ENCODE results near the gene SAPCD1. TPM values are rescaled to one million over a fixed set of nuclear protein-coding genes. Genes with fewer than 3 reads are reported as not detected.

Gene SAPCD1
- total RNA-seq, 1 experiment from 2014 or later = 13.7 TPM

- H3K27me3 Mint-ChIP-seq (ENCODE audit: low read depth) = peaks cover 4% of the 10 kb centered on the region; the same call in 1 of the 2 replicates
- ChIA-PET POLR2A (no interaction called here), CTCF (interaction anchor here (0.5 to 1.3 kb wide), 6 partner anchors 12 to 385 kb away, joined by 3 to 9 read pairs (median 6); partner anchors contain the start of genes ABHD16A, DDAH2 and GPANK1)
- peaks cover 37% of the 10 kb centered on the region for H3K4me1 Mint-ChIP-seq
- ATAC-seq = peak; percentile 76
- DNase-seq (ENCODE audit: low spot score) = peak; percentile 71
- peak overlapping the region; percentile 20; the same call in 1 of the 2 replicates for H3K27ac Mint-ChIP-seq
- H3K4me3 Mint-ChIP-seq = no peak overlapping the region; the same call in 1 of the 2 replicates
- H3K9me3 Mint-ChIP-seq = no peaks in the 10 kb centered on the region
- TF ChIP-seq ZNF396 (CRISPR knock-in tag; IDR thresholded peaks at IDR 0.05; ENCODE audit: borderline replicate concordance) = no peak
- TF ChIP-seq, protein P1, sequence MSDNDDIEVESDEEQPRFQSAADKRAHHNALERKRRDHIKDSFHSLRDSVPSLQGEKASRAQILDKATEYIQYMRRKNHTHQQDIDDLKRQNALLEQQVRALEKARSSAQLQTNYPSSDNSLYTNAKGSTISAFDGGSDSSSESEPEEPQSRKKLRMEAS (CRISPR knock-in tag; IDR thresholded peaks at IDR 0.05) = 0 out of 2 replicates have a peak, but pooled peaks have one; percentile 36
- no peaks in the 10 kb centered on the region for H3K36me3 Mint-ChIP-seq
Observed at GRCh38 chr6:31717499-31718222, 44.8 kb upstream of the SAPCD1 start.

DNA sequence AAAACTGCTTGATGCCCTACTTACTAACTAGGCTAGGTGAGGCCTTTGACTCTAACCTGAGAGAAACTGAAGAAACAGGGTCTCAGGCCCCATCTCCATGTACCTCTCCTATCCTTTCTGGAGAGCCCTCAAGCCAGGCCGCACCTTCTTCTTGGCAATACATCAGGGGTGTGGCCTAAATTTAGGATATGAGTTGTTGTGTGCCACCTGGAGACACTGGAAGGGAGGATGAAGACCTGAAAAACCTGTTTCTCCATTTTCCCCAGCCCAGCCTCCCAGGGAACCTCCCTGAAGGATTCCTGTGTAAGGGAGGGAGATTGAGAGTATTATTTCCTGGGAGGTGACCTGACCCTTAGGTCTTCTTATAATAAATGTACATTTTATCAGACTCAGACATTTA is 44.2 kb upstream of the SAPCD1 start:
- DNase-seq (ENCODE audit: low spot score) (no peak), ATAC-seq (peak; percentile 11)
- Mint-ChIP-seq H3K27me3 (ENCODE audit: low read depth) (peaks cover 4% of the 10 kb centered on the region; the same call in 1 of the 2 replicates), H3K9me3 (no peaks in the 10 kb centered on the region), H3K36me3 (no peaks in the 10 kb centered on the region), H3K4me1 (peaks cover 33% of the 10 kb centered on the region), H3K4me3 (peak overlapping the region; percentile 13; the same call in 1 of the 2 replicates), H3K27ac (no peak overlapping the region)
- ChIA-PET CTCF (no interaction called here), POLR2A (no interaction called here)
- no peak for TF ChIP-seq CBFB (CRISPR knock-in tag; IDR thresholded peaks at IDR 0.05; ENCODE audit: low read depth)
- no peak for TF ChIP-seq GABPB1 (CRISPR knock-in tag; IDR thresholded peaks at IDR 0.05)
- no peak for TF ChIP-seq PRRX2 (CRISPR knock-in tag; IDR thresholded peaks at IDR 0.05)
- no peak for TF ChIP-seq E2F1 (CRISPR knock-in tag; IDR thresholded peaks at IDR 0.05)
- no peak for TF ChIP-seq NFE2L1 (CRISPR knock-in tag; IDR thresholded peaks at IDR 0.05)
- TF ChIP-seq TCF7 (CRISPR knock-in tag; IDR thresholded peaks at IDR 0.05; ENCODE audit: low read depth) = no peak
- TF ChIP-seq GRHL2 (CRISPR knock-in tag; IDR thresholded peaks at IDR 0.05; ENCODE audit: insufficient replicate concordance, severe bottlenecking) = no peak
- no peak for TF ChIP-seq KAT7 (CRISPR knock-in tag; IDR thresholded peaks at IDR 0.05; ENCODE audit: borderline replicate concordance)
- no peak for TF ChIP-seq NFYB (CRISPR knock-in tag; conservative IDR thresholded peaks at IDR 0.05; ENCODE audit: low read depth)
- no peak for TF ChIP-seq SP1 (CRISPR knock-in tag; conservative IDR thresholded peaks at IDR 0.05)
- TF ChIP-seq, protein P2, sequence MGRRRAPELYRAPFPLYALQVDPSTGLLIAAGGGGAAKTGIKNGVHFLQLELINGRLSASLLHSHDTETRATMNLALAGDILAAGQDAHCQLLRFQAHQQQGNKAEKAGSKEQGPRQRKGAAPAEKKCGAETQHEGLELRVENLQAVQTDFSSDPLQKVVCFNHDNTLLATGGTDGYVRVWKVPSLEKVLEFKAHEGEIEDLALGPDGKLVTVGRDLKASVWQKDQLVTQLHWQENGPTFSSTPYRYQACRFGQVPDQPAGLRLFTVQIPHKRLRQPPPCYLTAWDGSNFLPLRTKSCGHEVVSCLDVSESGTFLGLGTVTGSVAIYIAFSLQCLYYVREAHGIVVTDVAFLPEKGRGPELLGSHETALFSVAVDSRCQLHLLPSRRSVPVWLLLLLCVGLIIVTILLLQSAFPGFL (CRISPR knock-in tag; IDR thresholded peaks at IDR 0.05; ENCODE audit: borderline replicate concordance) = no peak
- TF ChIP-seq, protein P3, sequence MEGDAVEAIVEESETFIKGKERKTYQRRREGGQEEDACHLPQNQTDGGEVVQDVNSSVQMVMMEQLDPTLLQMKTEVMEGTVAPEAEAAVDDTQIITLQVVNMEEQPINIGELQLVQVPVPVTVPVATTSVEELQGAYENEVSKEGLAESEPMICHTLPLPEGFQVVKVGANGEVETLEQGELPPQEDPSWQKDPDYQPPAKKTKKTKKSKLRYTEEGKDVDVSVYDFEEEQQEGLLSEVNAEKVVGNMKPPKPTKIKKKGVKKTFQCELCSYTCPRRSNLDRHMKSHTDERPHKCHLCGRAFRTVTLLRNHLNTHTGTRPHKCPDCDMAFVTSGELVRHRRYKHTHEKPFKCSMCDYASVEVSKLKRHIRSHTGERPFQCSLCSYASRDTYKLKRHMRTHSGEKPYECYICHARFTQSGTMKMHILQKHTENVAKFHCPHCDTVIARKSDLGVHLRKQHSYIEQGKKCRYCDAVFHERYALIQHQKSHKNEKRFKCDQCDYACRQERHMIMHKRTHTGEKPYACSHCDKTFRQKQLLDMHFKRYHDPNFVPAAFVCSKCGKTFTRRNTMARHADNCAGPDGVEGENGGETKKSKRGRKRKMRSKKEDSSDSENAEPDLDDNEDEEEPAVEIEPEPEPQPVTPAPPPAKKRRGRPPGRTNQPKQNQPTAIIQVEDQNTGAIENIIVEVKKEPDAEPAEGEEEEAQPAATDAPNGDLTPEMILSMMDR (IDR thresholded peaks at IDR 0.05) = no peak
- TF ChIP-seq, protein P4, sequence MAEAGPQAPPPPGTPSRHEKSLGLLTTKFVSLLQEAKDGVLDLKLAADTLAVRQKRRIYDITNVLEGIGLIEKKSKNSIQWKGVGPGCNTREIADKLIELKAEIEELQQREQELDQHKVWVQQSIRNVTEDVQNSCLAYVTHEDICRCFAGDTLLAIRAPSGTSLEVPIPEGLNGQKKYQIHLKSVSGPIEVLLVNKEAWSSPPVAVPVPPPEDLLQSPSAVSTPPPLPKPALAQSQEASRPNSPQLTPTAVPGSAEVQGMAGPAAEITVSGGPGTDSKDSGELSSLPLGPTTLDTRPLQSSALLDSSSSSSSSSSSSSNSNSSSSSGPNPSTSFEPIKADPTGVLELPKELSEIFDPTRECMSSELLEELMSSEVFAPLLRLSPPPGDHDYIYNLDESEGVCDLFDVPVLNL (CRISPR knock-in tag; IDR thresholded peaks at IDR 0.05; ENCODE audit: borderline replicate concordance, low read depth) = no peak
- TF ChIP-seq RORB (CRISPR knock-in tag; IDR thresholded peaks at IDR 0.05) = no peak
